Measurements from ENCODE around the gene TIAM2. TPM values are rescaled to one million over a fixed set of nuclear protein-coding genes. Genes with fewer than 3 reads are reported as not detected.

Gene TIAM2
- total RNA-seq, 1 experiment from 2014 or later: 3.8 TPM

- H3K9me3 Mint-ChIP-seq (ENCODE audit: unreplicated experiment): no peaks in the 10 kb centered on the region
- H3K36me3 Mint-ChIP-seq (ENCODE audit: insufficient read depth, unreplicated experiment): peaks cover 19% of the 10 kb centered on the region
- peak overlapping the region; percentile 29 for H3K27ac Mint-ChIP-seq (ENCODE audit: unreplicated experiment)
- H3K4me3 ChIP-seq (ENCODE audit: low read depth, low read length): no peak overlapping the region
- peaks cover 1% of the 10 kb centered on the region for H3K36me3 ChIP-seq (ENCODE audit: control insufficient read depth, insufficient read depth, low read length)
- H3K27me3 ChIP-seq (replicated peaks; ENCODE audit: control insufficient read depth, insufficient read depth, low read length): no peaks in the 10 kb centered on the region
- ChIA-PET CTCF (no interaction called here), POLR2A (interaction anchor here (0.6 kb wide), 1 partner anchor 186 kb away, joined by 3 read pairs; no protein-coding TSS in a partner anchor)
- H3K4me1 ChIP-seq: no peaks in the 10 kb centered on the region
- BruUV-seq (replicated peaks): no TSS peak
- no peak for DNase-seq
- no peaks in the 10 kb centered on the region for H3K27me3 Mint-ChIP-seq (ENCODE audit: insufficient read depth, unreplicated experiment)
- H3K4me1 Mint-ChIP-seq (ENCODE audit: low read depth, unreplicated experiment): no peaks in the 10 kb centered on the region
- no peaks in the 10 kb centered on the region for H3K9me3 ChIP-seq
- intact Hi-C loops (cut with micrococcal nuclease; ENCODE audit: unreplicated experiment): no loop called here
- TF ChIP-seq CTCF (IDR thresholded peaks at IDR 0.05; ENCODE audit: insufficient read depth in 1 of 2, low read depth in 1 of 2, low read length in 1 of 2, severe bottlenecking in 1 of 2, unreplicated experiment in 1 of 2): no peak
- H3K4me3 Mint-ChIP-seq (ENCODE audit: unreplicated experiment): no peak overlapping the region
Observed at GRCh38 chr6:155262655-155263054, 267.5 kb downstream of the TIAM2 start.

GRCh38 chr6:155263373-155264063 lies 268.4 kb downstream of the TIAM2 start, which contains the start of gene CLDN20:
CLDN20 (plus strand) TSS chr6:155264013; CDS start chr6:155275720, 11,707 bp downstream.
- peaks cover 13% of the 10 kb centered on the region for H3K36me3 Mint-ChIP-seq (ENCODE audit: insufficient read depth, unreplicated experiment)
- no peak within 1 kb of the TSS for H3K4me3 Mint-ChIP-seq (ENCODE audit: unreplicated experiment)
- Histone ChIP-seq H3K9me3 (no peaks in the 10 kb centered on the region), H3K27me3 (replicated peaks; ENCODE audit: control insufficient read depth, insufficient read depth, low read length) (no peaks in the 10 kb centered on the region), H3K36me3 (ENCODE audit: control insufficient read depth, insufficient read depth, low read length) (peaks cover 1% of the 10 kb centered on the region), H3K4me3 (ENCODE audit: low read depth, low read length) (no peak within 1 kb of the TSS), H3K4me1 (peaks cover 4% of the 10 kb centered on the region; the same call in 1 of the 2 replicates)
- H3K27me3 Mint-ChIP-seq (ENCODE audit: insufficient read depth, unreplicated experiment): no peaks in the 10 kb centered on the region
- DNase-seq: no peak
- no TSS peak for BruUV-seq (replicated peaks)
- H3K4me1 Mint-ChIP-seq (ENCODE audit: low read depth, unreplicated experiment): no peaks in the 10 kb centered on the region
- no peak within 1 kb of the TSS for H3K27ac Mint-ChIP-seq (ENCODE audit: unreplicated experiment)
- intact Hi-C loops (cut with micrococcal nuclease; ENCODE audit: unreplicated experiment): no loop called here
- CTCF ChIA-PET: no interaction called here
- TF ChIP-seq CTCF (IDR thresholded peaks at IDR 0.05; ENCODE audit: insufficient read depth in 1 of 2, low read depth in 1 of 2, low read length in 1 of 2, severe bottlenecking in 1 of 2, unreplicated experiment in 1 of 2): no peak
- no peaks in the 10 kb centered on the region for H3K9me3 Mint-ChIP-seq (ENCODE audit: unreplicated experiment)
- POLR2A ChIA-PET: no interaction called here

- Mint-ChIP-seq H3K4me3 (ENCODE audit: unreplicated experiment) (no peak overlapping the region), H3K36me3 (ENCODE audit: insufficient read depth, unreplicated experiment) (peaks cover 15% of the 10 kb centered on the region), H3K9me3 (ENCODE audit: unreplicated experiment) (no peaks in the 10 kb centered on the region), H3K4me1 (ENCODE audit: low read depth, unreplicated experiment) (no peaks in the 10 kb centered on the region), H3K27ac (ENCODE audit: unreplicated experiment) (no peak overlapping the region), H3K27me3 (ENCODE audit: insufficient read depth, unreplicated experiment) (no peaks in the 10 kb centered on the region)
- Histone ChIP-seq H3K36me3 (ENCODE audit: control insufficient read depth, insufficient read depth, low read length) (peaks cover 1% of the 10 kb centered on the region), H3K9me3 (no peaks in the 10 kb centered on the region), H3K27me3 (replicated peaks; ENCODE audit: control insufficient read depth, insufficient read depth, low read length) (no peaks in the 10 kb centered on the region), H3K4me1 (peaks cover 5% of the 10 kb centered on the region; the same call in 1 of the 2 replicates), H3K4me3 (ENCODE audit: low read depth, low read length) (no peak overlapping the region)
- DNase-seq: no peak
- BruUV-seq (replicated peaks): no TSS peak
- intact Hi-C loops (cut with micrococcal nuclease; ENCODE audit: unreplicated experiment): loop anchor here (5.0 kb wide), 2 partner anchors 88 to 338 kb away; no protein-coding TSS in a partner anchor
- TF ChIP-seq CTCF (IDR thresholded peaks at IDR 0.05; ENCODE audit: insufficient read depth in 1 of 2, low read depth in 1 of 2, low read length in 1 of 2, severe bottlenecking in 1 of 2, unreplicated experiment in 1 of 2): no peak
- ChIA-PET CTCF (interaction anchor here (0.6 kb wide), 1 partner anchor 337 kb away, joined by 3 read pairs; no protein-coding TSS in a partner anchor), POLR2A (interaction anchor here (0.8 kb wide), 1 partner anchor 48 kb away, joined by 3 read pairs; no protein-coding TSS in a partner anchor)
Observed at GRCh38 chr6:155264693-155265320, 269.7 kb downstream of the TIAM2 start.

All from Caco-2 (cell line).